Neural progenitor cell (in vitro differentiated cells): ENCODE measurements around the gene GDE1.

ENCODE experiments used
- CTCF ChIP-seq: fragments of 200-600 bp; sonication (generic); IDR thresholded peaks from 2 replicates; pipeline ENCODE4 v1.5.1; 2017; ENCODE audit warnings: antibody characterized with exemption, mild to moderate bottlenecking
- EZH2 ChIP-seq: fragments of 200-600 bp; sonication (generic); IDR thresholded peaks from 2 replicates; pipeline ENCODE4 v1.6.1; 2017; ENCODE audit warnings: antibody characterized with exemption, mild to moderate bottlenecking, moderate library complexity
- EZH2phosphoT487 ChIP-seq: fragments of 200-600 bp; sonication (generic); IDR thresholded peaks from 2 replicates; pipeline ENCODE4 v1.6.1; 2017; ENCODE audit warnings: antibody characterized with exemption

GRCh38 chr16:19463468-19464315 is 58.2 kb downstream of the GDE1 start:
- TF ChIP-seq CTCF (no peak), EZH2 (no peak), EZH2phosphoT487 (no peak)
